ENCODE results near the gene CACNA1I. TPM values are rescaled to one million over a fixed set of nuclear protein-coding genes. Genes with fewer than 3 reads are reported as not detected.

Gene CACNA1I
- total RNA-seq, 3 donors from 2014 or later (not counting 1 experiment from before 2014, with no cell fraction given), result 0.05 to 0.83 (median 0.72) TPM

- Histone ChIP-seq H3K27me3 (ENCODE audit: control insufficient read depth, insufficient read depth, low read length) (no peaks in the 10 kb centered on the region), H3K9me3 (ENCODE audit: control insufficient read depth, insufficient read depth, low read length) (no peaks in the 10 kb centered on the region), H3K4me3 (ENCODE audit: low read length) (no peak overlapping the region), H3K4me1 (ENCODE audit: control insufficient read depth, insufficient read depth, low read length) (peaks cover 11% of the 10 kb centered on the region), H3K36me3 (ENCODE audit: control insufficient read depth, insufficient read depth, low read length) (no peaks in the 10 kb centered on the region), H3K27ac (ENCODE audit: low read length) (no peak overlapping the region)
- no peak for ATAC-seq
- no peak overlapping the region for H3K27ac Mint-ChIP-seq
- 76% methylated on average over 25 of the region's 25 CpGs for WGBS (ENCODE audit: insufficient coverage)
- DNase-seq, result no peak
- no peak for TF ChIP-seq CTCF (IDR thresholded peaks at IDR 0.05)
- no peak overlapping the region for H3K4me3 Mint-ChIP-seq
- peaks cover 3 to 9% of the 10 kb centered on the region in 2 donors for H3K27me3 Mint-ChIP-seq (ENCODE audit: low read depth in 2 of 2)
- H3K9me3 Mint-ChIP-seq, result no peaks in the 10 kb centered on the region
- no peaks in the 10 kb centered on the region for H3K36me3 Mint-ChIP-seq
- intact Hi-C loops (cut with micrococcal nuclease), result no loop called here
- H3K4me1 Mint-ChIP-seq, result peaks cover 12 to 15% of the 10 kb centered on the region in 2 donors
Measured at GRCh38 chr22:39715778-39716495, 145.4 kb downstream of the CACNA1I start.

GRCh38 chr22:39716534-39716933 is 146.0 kb downstream of the CACNA1I start:
- 94% methylated on average over 10 of the region's 10 CpGs for WGBS (ENCODE audit: insufficient coverage)
- TF ChIP-seq CTCF (IDR thresholded peaks at IDR 0.05), result no peak
- Histone ChIP-seq H3K4me3 (ENCODE audit: low read length) (no peak overlapping the region), H3K36me3 (ENCODE audit: control insufficient read depth, insufficient read depth, low read length) (no peaks in the 10 kb centered on the region), H3K27ac (ENCODE audit: low read length) (no peak overlapping the region), H3K4me1 (ENCODE audit: control insufficient read depth, insufficient read depth, low read length) (peaks cover 11% of the 10 kb centered on the region), H3K27me3 (ENCODE audit: control insufficient read depth, insufficient read depth, low read length) (no peaks in the 10 kb centered on the region), H3K9me3 (ENCODE audit: control insufficient read depth, insufficient read depth, low read length) (no peaks in the 10 kb centered on the region)
- no peaks in the 10 kb centered on the region for H3K36me3 Mint-ChIP-seq
- no peak for DNase-seq
- intact Hi-C loops (cut with micrococcal nuclease), result no loop called here
- H3K4me1 Mint-ChIP-seq, result peaks cover 12 to 15% of the 10 kb centered on the region in 2 donors
- ATAC-seq, result no peak
- H3K9me3 Mint-ChIP-seq, result no peaks in the 10 kb centered on the region
- no peak overlapping the region for H3K27ac Mint-ChIP-seq
- no peak overlapping the region for H3K4me3 Mint-ChIP-seq
- H3K27me3 Mint-ChIP-seq (ENCODE audit: low read depth in 2 of 2), result peaks cover 0 to 9% of the 10 kb centered on the region in 2 donors

GRCh38 chr22:39717099-39717498 is 146.5 kb downstream of the CACNA1I start:
- no peak for DNase-seq
- 89% methylated on average over 8 of the region's 8 CpGs for WGBS (ENCODE audit: insufficient coverage)
- Histone ChIP-seq H3K36me3 (ENCODE audit: control insufficient read depth, insufficient read depth, low read length) (no peaks in the 10 kb centered on the region), H3K27me3 (ENCODE audit: control insufficient read depth, insufficient read depth, low read length) (no peaks in the 10 kb centered on the region), H3K4me1 (ENCODE audit: control insufficient read depth, insufficient read depth, low read length) (peaks cover 11% of the 10 kb centered on the region), H3K27ac (ENCODE audit: low read length) (no peak overlapping the region), H3K4me3 (ENCODE audit: low read length) (no peak overlapping the region), H3K9me3 (ENCODE audit: control insufficient read depth, insufficient read depth, low read length) (no peaks in the 10 kb centered on the region)
- Mint-ChIP-seq H3K9me3 (no peaks in the 10 kb centered on the region), H3K4me3 (no peak overlapping the region), H3K36me3 (no peaks in the 10 kb centered on the region), H3K4me1 (peaks cover 12 to 15% of the 10 kb centered on the region in 2 donors), H3K27me3 (ENCODE audit: low read depth in 2 of 2) (peaks cover 0 to 5% of the 10 kb centered on the region in 2 donors), H3K27ac (no peak overlapping the region)
- TF ChIP-seq CTCF (IDR thresholded peaks at IDR 0.05), result no peak
- intact Hi-C loops (cut with micrococcal nuclease), result no loop called here
- ATAC-seq, result no peak

- Histone ChIP-seq H3K4me1 (ENCODE audit: control insufficient read depth, insufficient read depth, low read length) (peaks cover 11% of the 10 kb centered on the region), H3K27me3 (ENCODE audit: control insufficient read depth, insufficient read depth, low read length) (no peaks in the 10 kb centered on the region), H3K4me3 (ENCODE audit: low read length) (no peak overlapping the region), H3K36me3 (ENCODE audit: control insufficient read depth, insufficient read depth, low read length) (no peaks in the 10 kb centered on the region), H3K27ac (ENCODE audit: low read length) (no peak overlapping the region), H3K9me3 (ENCODE audit: control insufficient read depth, insufficient read depth, low read length) (no peaks in the 10 kb centered on the region)
- H3K36me3 Mint-ChIP-seq, result no peaks in the 10 kb centered on the region
- no peak for DNase-seq
- H3K4me3 Mint-ChIP-seq, result no peak overlapping the region
- H3K4me1 Mint-ChIP-seq, result peaks cover 12 to 15% of the 10 kb centered on the region in 2 donors
- no peak for TF ChIP-seq CTCF (IDR thresholded peaks at IDR 0.05)
- peaks cover 0 to 9% of the 10 kb centered on the region in 2 donors for H3K27me3 Mint-ChIP-seq (ENCODE audit: low read depth in 2 of 2)
- no peak for ATAC-seq
- no peaks in the 10 kb centered on the region for H3K9me3 Mint-ChIP-seq
- WGBS (ENCODE audit: insufficient coverage), result 85% methylated on average over 7 of the region's 7 CpGs
- H3K27ac Mint-ChIP-seq, result no peak overlapping the region
- intact Hi-C loops (cut with micrococcal nuclease), result no loop called here
Measured at GRCh38 chr22:39718206-39718605, 147.7 kb downstream of the CACNA1I start.

Measured in natural killer cell (primary cell).